Measurements from ENCODE around the gene RNF145. TPM values are rescaled to one million over a fixed set of nuclear protein-coding genes. Genes with fewer than 3 reads are reported as not detected.

Gene RNF145
- total RNA-seq, 1 donor from 2014 or later = 71.0 TPM

GRCh38 chr5:159183247-159183646 is 26.1 kb downstream of the RNF145 start:
- DNase-seq = no peak
- Mint-ChIP-seq H3K9me3 (ENCODE audit: unreplicated experiment) (peaks cover 3% of the 10 kb centered on the region), H3K4me1 (ENCODE audit: low read depth, unreplicated experiment) (peaks cover 3% of the 10 kb centered on the region), H3K36me3 (ENCODE audit: unreplicated experiment) (no peaks in the 10 kb centered on the region), H3K4me3 (ENCODE audit: unreplicated experiment) (no peak overlapping the region), H3K27me3 (ENCODE audit: unreplicated experiment) (no peaks in the 10 kb centered on the region), H3K27ac (ENCODE audit: unreplicated experiment) (no peak overlapping the region)
- no peak for TF ChIP-seq CTCF (IDR thresholded peaks at IDR 0.05; ENCODE audit: partially characterized antibody, unreplicated experiment)

GRCh38 chr5:159182691-159183090 is 26.7 kb downstream of the RNF145 start:
- no peak for DNase-seq
- H3K4me1 Mint-ChIP-seq (ENCODE audit: low read depth, unreplicated experiment) = peaks cover 3% of the 10 kb centered on the region
- H3K27ac Mint-ChIP-seq (ENCODE audit: unreplicated experiment) = no peak overlapping the region
- no peak for TF ChIP-seq CTCF (IDR thresholded peaks at IDR 0.05; ENCODE audit: partially characterized antibody, unreplicated experiment)
- peaks cover 3% of the 10 kb centered on the region for H3K9me3 Mint-ChIP-seq (ENCODE audit: unreplicated experiment)
- H3K36me3 Mint-ChIP-seq (ENCODE audit: unreplicated experiment) = no peaks in the 10 kb centered on the region
- no peaks in the 10 kb centered on the region for H3K27me3 Mint-ChIP-seq (ENCODE audit: unreplicated experiment)
- no peak overlapping the region for H3K4me3 Mint-ChIP-seq (ENCODE audit: unreplicated experiment)

GRCh38 chr5:159181651-159182050 is 27.7 kb downstream of the RNF145 start:
- no peaks in the 10 kb centered on the region for H3K36me3 Mint-ChIP-seq (ENCODE audit: unreplicated experiment)
- H3K27ac Mint-ChIP-seq (ENCODE audit: unreplicated experiment) = no peak overlapping the region
- no peak overlapping the region for H3K4me3 Mint-ChIP-seq (ENCODE audit: unreplicated experiment)
- H3K9me3 Mint-ChIP-seq (ENCODE audit: unreplicated experiment) = peaks cover 3% of the 10 kb centered on the region
- DNase-seq = no peak
- H3K27me3 Mint-ChIP-seq (ENCODE audit: unreplicated experiment) = no peaks in the 10 kb centered on the region
- TF ChIP-seq CTCF (IDR thresholded peaks at IDR 0.05; ENCODE audit: partially characterized antibody, unreplicated experiment) = no peak
- peaks cover 3% of the 10 kb centered on the region for H3K4me1 Mint-ChIP-seq (ENCODE audit: low read depth, unreplicated experiment)

GRCh38 chr5:159181152-159181551 is 28.2 kb downstream of the RNF145 start:
- Mint-ChIP-seq H3K9me3 (ENCODE audit: unreplicated experiment) (peaks cover 3% of the 10 kb centered on the region), H3K4me1 (ENCODE audit: low read depth, unreplicated experiment) (peaks cover 3% of the 10 kb centered on the region), H3K27me3 (ENCODE audit: unreplicated experiment) (no peaks in the 10 kb centered on the region), H3K27ac (ENCODE audit: unreplicated experiment) (no peak overlapping the region), H3K4me3 (ENCODE audit: unreplicated experiment) (no peak overlapping the region), H3K36me3 (ENCODE audit: unreplicated experiment) (no peaks in the 10 kb centered on the region)
- no peak for DNase-seq
- no peak for TF ChIP-seq CTCF (IDR thresholded peaks at IDR 0.05; ENCODE audit: partially characterized antibody, unreplicated experiment)

GRCh38 chr5:159179529-159180305 is 29.6 kb downstream of the RNF145 start:
- Mint-ChIP-seq H3K27me3 (ENCODE audit: unreplicated experiment) (no peaks in the 10 kb centered on the region), H3K4me1 (ENCODE audit: low read depth, unreplicated experiment) (peaks cover 3% of the 10 kb centered on the region), H3K4me3 (ENCODE audit: unreplicated experiment) (no peak overlapping the region), H3K9me3 (ENCODE audit: unreplicated experiment) (peaks cover 3% of the 10 kb centered on the region), H3K27ac (ENCODE audit: unreplicated experiment) (no peak overlapping the region), H3K36me3 (ENCODE audit: unreplicated experiment) (no peaks in the 10 kb centered on the region)
- no peak for DNase-seq
- TF ChIP-seq CTCF (IDR thresholded peaks at IDR 0.05; ENCODE audit: partially characterized antibody, unreplicated experiment) = no peak
